Brain microvascular endothelial cell (primary cell): Measurements from ENCODE around the gene ZCCHC17.
"Not testable (repeated sequence)": the region's sequence is repeated elsewhere in the genome, so short reads cannot be mapped to it uniquely, and the experiment has no call there.

Experiments
- DNase-seq: peaks from one replicate; pipeline ENCODE4 v3.0.0-alpha.2; 2020
- H3K27ac ChIP-seq: fragments of 250-450 bp; sonication (Bioruptor Pico); 2 replicates; pipeline ENCODE4 v1.5.1; 2020; ENCODE audit warnings: mild to moderate bottlenecking, moderate library complexity
- H3K27me3 ChIP-seq: fragments of 250-450 bp; sonication (Bioruptor Pico); replicated peaks from 2 replicates; pipeline ENCODE4 v1.5.1; 2020; ENCODE audit warnings: mild to moderate bottlenecking
- H3K36me3 ChIP-seq: fragments of 250-450 bp; sonication (Bioruptor Pico); replicated peaks from 2 replicates; pipeline ENCODE4 v1.5.1; 2020; ENCODE audit warnings: mild to moderate bottlenecking
- H3K4me3 ChIP-seq: 2 replicates; pipeline ENCODE4 v1.5.1; 2011; ENCODE audit warnings: low read depth, mild to moderate bottlenecking, control low read depth, low read length, moderate library complexity
- in situ Hi-C: cut with HindIII; loops from 2 replicates; pipeline ENCODE4 v1.10.0; 2017; ENCODE audit warnings: low sequenced_read_pairs, low pct_ligation_motif_present
- TF ChIP-seq, protein P1 (sequence below): IDR thresholded peaks from 2 replicates; pipeline ENCODE4 v1.5.1; 2011; ENCODE audit warnings: low read depth, mild to moderate bottlenecking, moderate library complexity, low read length, control low read depth, inconsistent platforms; ENCODE audit errors: missing control alignments

Gene ZCCHC17

DNA sequence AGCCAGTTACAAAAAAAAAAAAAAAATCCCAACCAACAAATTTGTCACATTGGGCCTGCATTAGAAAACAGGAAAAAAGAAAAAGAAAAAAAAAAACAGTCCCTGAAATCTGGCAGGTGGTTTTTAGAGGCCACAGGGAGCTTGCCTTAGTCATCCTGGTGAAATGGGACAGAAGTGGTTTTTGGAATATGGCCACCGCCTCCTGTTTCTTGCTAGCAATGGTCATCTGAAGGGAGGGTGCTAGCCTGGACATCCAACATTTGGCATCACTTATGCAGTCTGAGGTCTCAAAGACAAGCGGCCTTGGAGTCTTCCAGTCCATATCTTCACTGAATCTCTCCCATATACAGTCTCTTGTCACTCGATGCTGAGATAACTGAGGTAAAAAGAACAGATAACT lies 37.1 kb upstream of the ZCCHC17 start:
- H3K27me3 ChIP-seq = no peaks in the 10 kb centered on the region
- H3K27ac ChIP-seq = no peak overlapping the region
- TF ChIP-seq, protein P1, sequence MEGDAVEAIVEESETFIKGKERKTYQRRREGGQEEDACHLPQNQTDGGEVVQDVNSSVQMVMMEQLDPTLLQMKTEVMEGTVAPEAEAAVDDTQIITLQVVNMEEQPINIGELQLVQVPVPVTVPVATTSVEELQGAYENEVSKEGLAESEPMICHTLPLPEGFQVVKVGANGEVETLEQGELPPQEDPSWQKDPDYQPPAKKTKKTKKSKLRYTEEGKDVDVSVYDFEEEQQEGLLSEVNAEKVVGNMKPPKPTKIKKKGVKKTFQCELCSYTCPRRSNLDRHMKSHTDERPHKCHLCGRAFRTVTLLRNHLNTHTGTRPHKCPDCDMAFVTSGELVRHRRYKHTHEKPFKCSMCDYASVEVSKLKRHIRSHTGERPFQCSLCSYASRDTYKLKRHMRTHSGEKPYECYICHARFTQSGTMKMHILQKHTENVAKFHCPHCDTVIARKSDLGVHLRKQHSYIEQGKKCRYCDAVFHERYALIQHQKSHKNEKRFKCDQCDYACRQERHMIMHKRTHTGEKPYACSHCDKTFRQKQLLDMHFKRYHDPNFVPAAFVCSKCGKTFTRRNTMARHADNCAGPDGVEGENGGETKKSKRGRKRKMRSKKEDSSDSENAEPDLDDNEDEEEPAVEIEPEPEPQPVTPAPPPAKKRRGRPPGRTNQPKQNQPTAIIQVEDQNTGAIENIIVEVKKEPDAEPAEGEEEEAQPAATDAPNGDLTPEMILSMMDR = no peak
- in situ Hi-C loops = no loop called here
- DNase-seq = no peak
- peaks cover 21% of the 10 kb centered on the region for H3K36me3 ChIP-seq
- no peak overlapping the region for H3K4me3 ChIP-seq

GRCh38 chr1:31261916-31262315 lies 34.9 kb upstream of the ZCCHC17 start:
- no peaks in the 10 kb centered on the region for H3K27me3 ChIP-seq
- H3K27ac ChIP-seq = no peak overlapping the region
- H3K4me3 ChIP-seq = no peak overlapping the region
- TF ChIP-seq, protein P1 = no peak
- in situ Hi-C loops = no loop called here
- H3K36me3 ChIP-seq = peaks cover 30% of the 10 kb centered on the region
- no peak for DNase-seq

DNA sequence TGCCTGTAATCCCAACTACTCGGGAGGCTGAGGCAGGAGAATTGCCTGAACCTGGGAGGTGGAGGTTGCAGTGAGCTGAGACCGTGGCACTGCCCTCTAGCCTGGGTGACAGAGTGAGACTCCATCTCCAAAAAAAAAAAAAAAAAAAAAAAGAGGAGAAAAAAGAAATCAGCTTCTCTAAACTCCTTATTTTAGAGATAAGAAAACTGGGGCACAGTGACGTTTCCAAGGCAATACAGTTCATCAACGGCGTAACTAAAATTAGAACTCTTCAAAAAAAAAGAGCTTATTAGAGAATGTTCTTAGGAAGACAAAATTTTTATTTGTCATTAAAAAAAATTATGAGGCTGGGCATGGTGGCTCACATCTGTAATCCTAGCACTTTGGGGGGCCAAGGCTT lies 34.4 kb upstream of the ZCCHC17 start:
- in situ Hi-C loops, DNase-seq, H3K4me3 ChIP-seq, H3K27me3 ChIP-seq, H3K27ac ChIP-seq: not testable (repeated sequence)
- H3K36me3 ChIP-seq = peaks cover 35% of the 10 kb centered on the region

DNA sequence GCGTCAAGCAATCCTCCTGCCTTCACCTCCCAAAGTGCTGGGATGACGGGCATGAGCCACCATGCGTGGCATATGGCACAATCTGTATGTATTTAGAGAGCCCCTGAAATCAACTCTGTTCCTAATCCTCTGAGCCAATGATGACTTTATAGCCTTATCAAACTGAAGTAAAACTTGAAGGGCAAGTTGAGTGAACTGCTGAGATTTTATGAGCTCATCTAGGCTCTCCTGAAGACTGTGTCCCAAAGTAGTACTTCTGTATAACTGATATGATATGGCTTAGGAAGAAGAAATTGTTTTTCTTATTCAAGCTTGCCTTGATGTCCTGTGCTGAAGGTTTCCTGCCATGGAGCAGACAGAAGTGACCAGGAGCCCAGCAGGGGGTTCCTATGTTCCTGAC lies 33.4 kb upstream of the ZCCHC17 start:
- in situ Hi-C loops = no loop called here
- no peak for DNase-seq
- H3K4me3 ChIP-seq = no peak overlapping the region
- TF ChIP-seq, protein P1 = no peak
- no peaks in the 10 kb centered on the region for H3K27me3 ChIP-seq
- H3K27ac ChIP-seq = no peak overlapping the region
- H3K36me3 ChIP-seq = peaks cover 43% of the 10 kb centered on the region

DNA sequence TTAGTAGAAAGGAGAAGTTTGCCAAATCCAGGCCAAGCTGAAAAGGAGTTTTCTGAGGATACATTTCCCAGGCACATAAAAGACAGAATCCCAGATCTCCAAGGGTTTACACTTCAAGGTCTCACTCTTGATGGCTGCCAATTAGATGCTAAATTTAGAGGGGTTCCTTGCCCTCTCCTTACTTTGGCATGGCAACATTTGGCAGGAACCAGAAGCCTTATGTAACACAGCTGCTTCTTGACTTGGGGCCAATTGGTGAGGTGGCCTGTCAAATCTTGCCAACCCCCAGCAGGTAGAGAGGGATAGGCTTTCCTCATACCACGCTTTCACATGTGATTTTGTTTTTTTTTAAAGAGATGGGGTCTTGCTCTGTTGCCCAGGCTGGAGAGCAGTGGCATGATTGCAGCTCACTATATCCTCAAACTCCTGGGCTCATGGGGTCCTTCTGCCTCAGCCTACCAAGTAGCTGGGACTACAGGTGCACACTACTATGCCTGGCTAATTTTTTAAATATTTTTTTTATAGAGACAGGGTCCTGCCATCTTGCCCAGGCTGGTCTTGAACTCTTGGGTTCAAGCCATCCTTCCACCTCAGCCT lies 31.9 kb upstream of the ZCCHC17 start:
- TF ChIP-seq, protein P1 = no peak
- H3K27ac ChIP-seq = no peak overlapping the region
- H3K27me3 ChIP-seq = no peaks in the 10 kb centered on the region
- in situ Hi-C loops = no loop called here
- H3K4me3 ChIP-seq = no peak overlapping the region
- no peak for DNase-seq
- H3K36me3 ChIP-seq = peaks cover 47% of the 10 kb centered on the region

GRCh38 chr1:31266547-31266946 lies 30.3 kb upstream of the ZCCHC17 start:
- H3K4me3 ChIP-seq = no peak overlapping the region
- peaks cover 51% of the 10 kb centered on the region for H3K36me3 ChIP-seq
- in situ Hi-C loops = no loop called here
- H3K27me3 ChIP-seq = no peaks in the 10 kb centered on the region
- DNase-seq = no peak
- TF ChIP-seq, protein P1 = no peak
- H3K27ac ChIP-seq = no peak overlapping the region
